HG03442 (cell line): ENCODE data around the gene LMTK2.

Experiments used
- ATAC-seq: cut with Tn5 transposase; IDR thresholded peaks from one replicate; pipeline ENCODE4 v1.9.1; 2021; ENCODE audit warnings: mild to moderate bottlenecking, moderate library complexity; ENCODE audit not compliant: unreplicated experiment

The LMTK2 gene

DNA sequence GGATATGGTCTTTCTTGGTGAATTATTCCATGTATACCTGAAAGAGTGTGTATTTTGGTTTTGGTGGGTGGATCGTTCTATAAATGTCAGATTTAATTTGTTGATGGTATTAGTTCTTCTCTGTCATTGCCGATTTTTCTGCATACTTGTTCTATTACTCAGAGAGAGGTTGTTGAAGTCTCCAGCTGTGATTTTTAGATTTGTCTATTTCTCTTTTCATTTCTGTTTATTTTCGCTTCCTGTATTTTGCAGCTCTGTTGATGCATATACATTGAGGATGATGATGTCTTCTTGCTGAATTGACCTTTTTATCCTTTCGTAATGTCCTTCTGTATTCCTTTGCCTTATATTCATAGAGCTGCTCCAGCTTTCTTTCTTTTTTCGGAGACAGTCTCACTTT is 92.5 kb downstream of the LMTK2 start:
- ATAC-seq = no peak

DNA sequence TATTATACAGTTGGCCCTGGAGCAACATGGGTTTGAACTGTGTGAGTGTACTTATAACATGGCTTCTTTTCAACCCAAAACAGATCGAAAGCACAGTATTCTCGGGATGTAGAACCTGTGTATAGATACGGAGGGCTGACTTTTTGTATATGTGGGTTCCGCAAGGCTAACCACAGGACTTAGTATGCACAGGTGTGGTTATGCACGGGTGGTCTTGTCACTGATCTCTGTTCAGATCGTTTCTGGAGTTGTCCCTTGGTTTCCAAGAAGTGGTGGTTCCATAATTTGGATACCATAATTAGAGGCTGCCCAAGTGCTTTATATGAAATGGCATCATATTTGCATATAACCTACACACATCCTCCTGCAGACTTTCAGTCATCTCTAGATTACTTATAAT is 93.7 kb downstream of the LMTK2 start:
- ATAC-seq = peak; percentile 28

- ATAC-seq = peak; percentile 91
These were observed 95.9 kb downstream of the LMTK2 start for GRCh38 chr7:98202367-98203195.

DNA sequence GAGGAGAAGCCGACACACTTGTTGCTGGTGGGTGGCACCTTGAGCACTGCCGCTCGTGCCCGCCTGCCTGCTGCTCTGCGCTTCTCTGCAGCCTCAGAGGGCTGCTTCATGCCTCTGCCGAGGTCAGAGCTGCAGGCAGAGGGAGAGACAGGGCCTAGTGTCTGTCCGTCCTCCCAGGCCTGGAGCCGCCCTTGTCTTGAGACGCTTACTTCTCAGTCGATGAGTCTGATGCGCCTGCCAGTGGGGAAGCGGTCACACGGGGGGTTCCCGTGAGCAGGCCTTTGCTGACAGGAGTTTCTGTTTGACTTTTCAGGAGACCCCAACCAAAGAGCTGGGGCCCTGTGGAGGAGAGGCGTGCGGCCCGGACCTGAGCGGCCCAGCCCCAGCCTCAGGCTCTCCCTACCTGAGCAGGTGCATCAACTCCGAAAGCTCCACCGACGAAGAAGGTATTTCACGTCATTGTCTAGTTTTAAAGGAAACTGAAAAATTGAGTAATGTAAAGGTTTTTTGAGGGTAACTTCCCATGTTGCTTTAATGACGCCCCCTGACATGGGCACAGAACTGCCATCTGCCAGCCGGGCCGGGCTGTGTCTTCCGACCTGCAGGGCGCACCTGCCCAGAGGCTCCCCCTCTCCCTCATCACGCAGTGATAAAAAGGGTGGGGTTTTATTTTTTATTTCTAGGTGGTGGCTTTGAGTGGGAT is 96.8 kb downstream of the LMTK2 start:
- peak; percentile 41 for ATAC-seq

GRCh38 chr7:98203964-98204605 is 97.4 kb downstream of the LMTK2 start:
- no peak for ATAC-seq

DNA sequence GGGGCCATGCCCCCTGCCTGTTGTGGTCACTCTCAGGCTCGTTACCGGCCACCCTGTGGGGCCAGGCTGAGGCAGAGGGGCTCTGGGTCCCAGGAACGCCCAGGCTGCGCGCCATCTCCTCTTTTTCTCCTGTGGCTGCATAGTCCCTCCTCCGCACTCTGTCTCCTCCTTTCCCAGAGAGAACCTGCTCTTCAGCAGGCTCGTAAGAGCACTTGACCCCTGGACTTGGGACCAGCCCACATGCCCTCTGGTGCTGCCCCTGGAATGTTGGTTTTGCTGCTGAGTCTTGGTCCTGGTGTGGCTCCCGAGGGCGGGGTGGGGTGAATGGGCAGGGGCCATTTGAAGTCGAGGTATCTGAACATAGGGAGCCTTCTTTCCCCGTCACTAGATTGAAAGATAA is 98.0 kb downstream of the LMTK2 start:
- ATAC-seq = no peak

DNA sequence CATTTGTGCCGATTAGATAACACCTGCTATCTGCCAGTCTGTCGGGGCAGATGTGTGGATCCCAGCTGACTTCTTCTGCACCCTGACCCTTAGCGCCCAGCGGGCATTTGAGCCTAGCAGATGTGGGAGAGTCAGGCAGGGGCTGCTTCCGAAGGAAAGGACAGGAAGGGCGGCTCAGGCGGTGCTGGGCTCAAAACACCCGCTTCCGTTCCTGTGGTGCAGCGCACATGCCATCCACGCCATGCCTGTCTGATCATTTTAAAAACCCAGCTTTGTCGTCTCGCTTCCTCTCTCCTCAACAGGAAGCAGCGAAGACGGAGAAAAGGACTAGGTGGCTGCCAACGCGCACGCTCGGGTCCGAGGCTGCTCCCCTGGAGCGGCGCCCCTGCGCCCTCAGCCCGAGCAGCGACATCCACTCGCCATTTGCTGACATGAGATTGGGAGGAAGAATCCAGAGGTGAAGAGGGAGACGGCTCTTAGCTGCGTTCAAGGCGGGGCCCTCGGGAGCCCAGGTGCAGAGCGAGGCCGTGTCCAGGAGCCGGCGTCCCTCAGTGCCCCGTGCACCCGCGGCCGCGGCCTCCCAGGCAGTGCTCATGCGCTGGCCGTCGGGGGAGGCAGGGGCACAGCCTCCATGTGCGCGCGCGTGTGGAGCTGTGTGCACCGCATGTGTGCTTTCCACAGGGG is 98.6 kb downstream of the LMTK2 start:
- no peak for ATAC-seq

GRCh38 chr7:98206451-98207330 is 100.0 kb downstream of the LMTK2 start:
- no peak for ATAC-seq

DNA sequence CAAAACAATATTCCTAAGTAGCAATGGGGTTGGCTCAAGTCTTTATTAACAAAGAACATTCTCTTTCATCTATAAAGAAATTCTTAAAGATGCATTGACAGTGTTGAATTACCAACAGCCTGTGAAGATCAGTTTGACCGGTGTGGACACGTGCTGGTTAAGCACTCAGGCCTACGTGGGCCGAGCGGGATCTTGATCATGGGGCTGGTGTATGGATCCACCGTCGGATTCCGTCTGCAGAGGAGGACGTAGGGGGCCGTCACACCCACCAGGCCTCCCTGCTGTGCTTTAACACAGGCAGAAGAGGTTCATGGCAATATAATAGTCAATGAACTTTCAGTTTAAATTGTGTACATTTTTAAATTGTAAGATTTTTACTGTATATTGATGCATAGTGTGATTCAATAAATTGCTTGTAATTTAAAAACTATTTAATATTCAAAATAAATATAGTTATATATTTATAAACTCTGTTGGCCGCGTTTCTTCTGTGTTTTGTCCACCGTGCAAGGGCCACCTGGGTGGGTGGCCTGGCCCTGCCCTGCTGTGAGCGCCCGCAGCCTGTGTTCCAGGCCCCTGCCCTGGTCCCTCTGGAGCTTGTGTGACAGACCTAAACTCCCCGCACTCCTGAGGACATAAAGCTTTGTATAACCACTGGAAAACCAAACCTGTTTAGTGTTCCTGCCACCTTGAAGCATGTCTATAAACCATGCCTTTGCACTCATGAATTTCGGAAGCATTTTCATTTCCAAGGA is 102.7 kb downstream of the LMTK2 start:
- no peak for ATAC-seq

- no peak for ATAC-seq
These were observed 104.0 kb downstream of the LMTK2 start for GRCh38 chr7:98210513-98211220.

DNA sequence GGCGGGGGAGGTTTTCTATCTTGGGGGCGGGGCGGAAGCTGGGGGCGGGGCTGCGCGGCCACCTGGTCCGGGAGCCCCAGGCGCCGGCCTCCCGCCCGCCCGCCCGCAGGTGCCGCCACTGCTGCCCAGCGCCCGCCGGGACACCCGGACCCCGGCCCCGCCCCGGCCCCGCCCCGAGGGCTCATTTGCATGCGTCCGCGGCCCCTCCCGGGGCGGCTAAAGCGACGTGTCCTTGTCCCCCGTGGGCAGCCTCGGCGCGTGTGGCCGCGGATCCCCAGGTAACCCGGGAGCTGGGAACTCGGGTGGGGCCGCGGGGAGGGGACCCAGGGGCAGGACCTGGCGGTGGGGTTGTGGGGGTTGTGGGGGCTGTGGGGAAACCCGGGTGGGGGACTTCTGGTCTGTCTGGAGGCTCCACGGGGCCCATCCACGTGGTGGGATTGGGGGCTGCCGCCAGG is 104.6 kb downstream of the LMTK2 start, which contains the start of gene BHLHA15:
Gene BHLHA15 (plus strand): TSS at position 219 of the 455 bp plus-strand sequence. CDS start 871 bp downstream, outside the sequence.
- ATAC-seq = no peak

GRCh38 chr7:98211676-98212531 is 105.2 kb downstream of the LMTK2 start:
- ATAC-seq = no peak

- ATAC-seq = no peak
These were observed 105.9 kb downstream of the LMTK2 start for GRCh38 chr7:98212532-98213041.

GRCh38 chr7:98213296-98213887 is 106.7 kb downstream of the LMTK2 start:
- ATAC-seq = no peak

GRCh38 chr7:98213888-98214810 is 107.5 kb downstream of the LMTK2 start:
- no peak for ATAC-seq

- no peak for ATAC-seq
These were observed 108.2 kb downstream of the LMTK2 start for GRCh38 chr7:98214811-98215321.
